ENCODE measurements around the gene CSF2. TPM values are rescaled to one million over a fixed set of nuclear protein-coding genes. Genes with fewer than 3 reads are reported as not detected.

CSF2 gene
- total RNA-seq, 1 donor from 2014 or later = not detected

DNA sequence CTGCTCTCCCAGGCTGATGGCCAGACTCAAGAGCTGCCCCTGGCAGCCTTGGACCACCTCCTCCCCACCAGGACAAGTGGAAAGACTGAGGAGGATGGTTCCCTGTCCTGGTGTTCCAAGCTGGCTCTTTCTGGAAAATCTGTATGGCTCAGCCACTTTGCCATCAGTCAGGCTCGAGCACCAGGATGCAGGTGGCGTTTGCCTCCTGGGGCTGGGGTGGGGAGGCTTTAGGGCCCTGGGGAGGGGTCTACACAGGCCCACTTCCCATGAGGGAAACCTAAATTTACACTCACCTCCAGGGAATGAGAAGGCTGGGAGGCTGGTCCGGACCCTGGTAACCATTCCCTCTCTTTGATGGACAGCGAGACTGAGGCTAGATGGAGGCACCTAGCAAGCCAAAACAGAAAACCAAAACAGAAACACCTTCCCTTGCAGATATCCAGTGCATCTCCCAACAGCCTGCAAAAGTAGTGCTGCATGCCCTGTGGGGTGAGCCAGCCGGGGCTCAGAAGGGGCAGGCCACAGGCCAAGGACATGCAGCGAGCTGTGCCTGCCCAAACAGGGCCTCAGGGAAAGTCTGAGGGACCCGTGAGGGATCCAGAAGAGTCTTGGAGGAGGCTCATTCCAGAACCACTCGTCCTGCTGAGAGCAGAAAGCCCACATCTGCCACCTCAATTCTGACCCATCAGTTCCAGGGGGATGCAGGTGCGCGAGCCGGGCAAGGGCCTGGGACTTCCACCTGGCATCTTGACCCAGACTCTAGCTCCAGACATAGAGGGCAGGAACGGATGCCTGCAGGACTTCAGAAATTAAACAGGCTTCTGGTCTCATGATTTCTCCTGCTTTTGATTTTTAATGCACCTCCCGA is 5.4 kb upstream of the CSF2 start:
- no peak for ATAC-seq
- DNase-seq (ENCODE audit: low spot score) = no peak

- ATAC-seq (no peak), DNase-seq (ENCODE audit: low spot score) (no peak)
Observed at GRCh38 chr5:132069561-132069960, 4.0 kb upstream of the CSF2 start.

DNA sequence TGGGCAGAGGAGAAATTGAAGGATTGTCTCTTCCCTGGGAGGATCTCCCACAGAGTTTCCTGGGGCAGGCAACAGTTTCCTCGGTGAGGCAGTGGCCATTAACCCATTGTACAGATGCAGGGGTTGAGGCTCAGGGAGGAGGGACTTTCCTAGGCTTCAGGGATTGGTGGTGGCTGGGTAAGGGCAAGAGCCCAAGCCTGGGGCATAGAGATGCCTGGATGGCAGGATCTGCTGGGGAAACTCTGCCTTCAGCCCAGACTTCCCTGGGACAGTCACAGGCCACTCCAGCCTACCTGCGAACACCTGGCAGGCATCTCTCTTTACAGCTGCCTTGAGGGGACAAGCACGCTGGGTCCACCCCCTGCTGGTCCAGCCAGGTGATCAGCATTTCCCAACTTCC is 3.6 kb upstream of the CSF2 start:
- no peak for ATAC-seq
- no peak for DNase-seq (ENCODE audit: low spot score)

GRCh38 chr5:132070460-132071337 is 2.9 kb upstream of the CSF2 start:
- DNase-seq (ENCODE audit: low spot score) (no peak), ATAC-seq (no peak)

GRCh38 chr5:132071338-132071707 is 2.3 kb upstream of the CSF2 start:
- ATAC-seq (no peak), DNase-seq (ENCODE audit: low spot score) (no peak)

DNA sequence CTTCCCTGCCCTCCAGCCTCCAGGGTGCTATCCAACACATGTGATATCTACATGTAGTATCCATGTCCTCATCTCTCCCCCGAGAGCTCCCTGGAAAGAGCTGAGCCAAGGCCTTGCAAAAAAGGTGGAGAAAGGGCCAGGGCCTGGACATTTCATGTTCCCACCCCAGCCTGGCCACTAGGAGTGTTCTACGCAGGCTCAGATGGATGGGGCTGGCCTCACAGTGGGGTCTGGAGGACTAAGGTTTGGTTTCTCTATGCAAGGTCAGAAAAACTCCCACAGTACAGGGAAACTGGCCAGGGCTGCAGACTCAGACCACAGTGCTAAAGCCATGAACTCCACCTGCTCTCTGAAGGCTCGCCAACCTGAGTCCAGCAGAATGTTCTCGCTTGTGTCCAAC is 1.5 kb upstream of the CSF2 start:
- no peak for ATAC-seq
- DNase-seq (ENCODE audit: low spot score) = no peak

- DNase-seq (ENCODE audit: low spot score) (no peak), ATAC-seq (no peak)
Observed at GRCh38 chr5:132072528-132072927, 1.1 kb upstream of the CSF2 start.

DNA sequence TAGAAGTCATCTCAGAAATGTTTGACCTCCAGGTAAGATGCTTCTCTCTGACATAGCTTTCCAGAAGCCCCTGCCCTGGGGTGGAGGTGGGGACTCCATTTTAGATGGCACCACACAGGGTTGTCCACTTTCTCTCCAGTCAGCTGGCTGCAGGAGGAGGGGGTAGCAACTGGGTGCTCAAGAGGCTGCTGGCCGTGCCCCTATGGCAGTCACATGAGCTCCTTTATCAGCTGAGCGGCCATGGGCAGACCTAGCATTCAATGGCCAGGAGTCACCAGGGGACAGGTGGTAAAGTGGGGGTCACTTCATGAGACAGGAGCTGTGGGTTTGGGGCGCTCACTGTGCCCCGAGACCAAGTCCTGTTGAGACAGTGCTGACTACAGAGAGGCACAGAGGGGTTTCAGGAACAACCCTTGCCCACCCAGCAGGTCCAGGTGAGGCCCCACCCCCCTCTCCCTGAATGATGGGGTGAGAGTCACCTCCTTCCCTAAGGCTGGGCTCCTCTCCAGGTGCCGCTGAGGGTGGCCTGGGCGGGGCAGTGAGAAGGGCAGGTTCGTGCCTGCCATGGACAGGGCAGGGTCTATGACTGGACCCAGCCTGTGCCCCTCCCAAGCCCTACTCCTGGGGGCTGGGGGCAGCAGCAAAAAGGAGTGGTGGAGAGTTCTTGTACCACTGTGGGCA is 642 bp downstream of the CSF2 start:
- ATAC-seq (no peak), DNase-seq (ENCODE audit: low spot score) (no peak)

DNA sequence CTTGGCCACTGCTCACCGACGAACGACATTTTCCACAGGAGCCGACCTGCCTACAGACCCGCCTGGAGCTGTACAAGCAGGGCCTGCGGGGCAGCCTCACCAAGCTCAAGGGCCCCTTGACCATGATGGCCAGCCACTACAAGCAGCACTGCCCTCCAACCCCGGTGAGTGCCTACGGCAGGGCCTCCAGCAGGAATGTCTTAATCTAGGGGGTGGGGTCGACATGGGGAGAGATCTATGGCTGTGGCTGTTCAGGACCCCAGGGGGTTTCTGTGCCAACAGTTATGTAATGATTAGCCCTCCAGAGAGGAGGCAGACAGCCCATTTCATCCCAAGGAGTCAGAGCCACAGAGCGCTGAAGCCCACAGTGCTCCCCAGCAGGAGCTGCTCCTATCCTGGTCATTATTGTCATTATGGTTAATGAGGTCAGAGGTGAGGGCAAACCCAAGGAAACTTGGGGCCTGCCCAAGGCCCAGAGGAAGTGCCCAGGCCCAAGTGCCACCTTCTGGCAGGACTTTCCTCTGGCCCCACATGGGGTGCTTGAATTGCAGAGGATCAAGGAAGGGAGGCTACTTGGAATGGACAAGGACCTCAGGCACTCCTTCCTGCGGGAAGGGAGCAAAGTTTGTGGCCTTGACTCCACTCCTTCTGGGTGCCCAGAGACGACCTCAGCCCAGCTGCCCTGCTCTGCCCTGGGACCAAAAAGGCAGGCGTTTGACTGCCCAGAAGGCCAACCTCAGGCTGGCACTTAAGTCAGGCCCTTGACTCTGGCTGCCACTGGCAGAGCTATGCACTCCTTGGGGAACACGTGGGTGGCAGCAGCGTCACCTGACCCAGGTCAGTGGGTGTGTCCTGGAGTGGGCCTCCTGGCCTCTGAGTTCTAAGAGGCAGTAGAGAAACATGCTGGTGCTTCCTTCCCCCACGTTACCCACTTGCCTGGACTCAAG is 1.5 kb downstream of the CSF2 start:
- no peak for ATAC-seq
- DNase-seq (ENCODE audit: low spot score) = no peak

DNA sequence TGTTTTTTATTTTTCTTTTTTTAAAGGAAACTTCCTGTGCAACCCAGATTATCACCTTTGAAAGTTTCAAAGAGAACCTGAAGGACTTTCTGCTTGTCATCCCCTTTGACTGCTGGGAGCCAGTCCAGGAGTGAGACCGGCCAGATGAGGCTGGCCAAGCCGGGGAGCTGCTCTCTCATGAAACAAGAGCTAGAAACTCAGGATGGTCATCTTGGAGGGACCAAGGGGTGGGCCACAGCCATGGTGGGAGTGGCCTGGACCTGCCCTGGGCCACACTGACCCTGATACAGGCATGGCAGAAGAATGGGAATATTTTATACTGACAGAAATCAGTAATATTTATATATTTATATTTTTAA is 2.1 kb downstream of the CSF2 start:
- DNase-seq (ENCODE audit: low spot score) = no peak
- no peak for ATAC-seq

GRCh38 chr5:132076202-132076830 is 2.7 kb downstream of the CSF2 start:
- ATAC-seq = no peak

GRCh38 chr5:132076983-132077382 is 3.4 kb downstream of the CSF2 start:
- no peak for ATAC-seq
- no peak for DNase-seq (ENCODE audit: low spot score)

More at GRCh38 chr5:132076202-132076830, 2.7 kb downstream of the CSF2 start:
- no peak for DNase-seq (ENCODE audit: low spot score)

- no peak for DNase-seq (ENCODE audit: low spot score)
Observed at GRCh38 chr5:132079081-132079480, 5.5 kb downstream of the CSF2 start.

DNA sequence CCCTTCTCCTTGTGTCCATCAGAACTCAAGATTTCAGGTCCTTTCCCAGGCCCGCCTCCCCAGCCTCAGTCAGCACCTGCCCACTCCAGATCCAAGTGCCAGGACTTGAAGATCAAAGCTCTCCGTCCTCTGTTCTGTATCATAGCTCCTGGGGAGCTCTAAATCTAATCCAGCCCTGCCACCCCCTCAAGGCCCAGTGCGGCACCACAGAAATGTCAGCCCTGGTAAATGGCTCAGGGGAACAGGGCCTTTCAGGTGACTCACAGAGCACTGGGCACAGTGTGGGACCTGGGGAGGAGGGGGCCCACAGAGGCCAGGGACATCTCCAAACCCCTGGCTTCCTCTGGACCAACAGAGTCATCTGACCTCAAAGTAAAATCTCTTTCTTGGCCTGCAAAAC is 6.0 kb downstream of the CSF2 start:
- ATAC-seq (no peak), DNase-seq (ENCODE audit: low spot score) (no peak)

More at GRCh38 chr5:132079081-132079480, 5.5 kb downstream of the CSF2 start:
- no peak for ATAC-seq

- no peak for ATAC-seq
- DNase-seq (ENCODE audit: low spot score) = no peak
Observed at GRCh38 chr5:132080595-132080994, 7.0 kb downstream of the CSF2 start.

DNA sequence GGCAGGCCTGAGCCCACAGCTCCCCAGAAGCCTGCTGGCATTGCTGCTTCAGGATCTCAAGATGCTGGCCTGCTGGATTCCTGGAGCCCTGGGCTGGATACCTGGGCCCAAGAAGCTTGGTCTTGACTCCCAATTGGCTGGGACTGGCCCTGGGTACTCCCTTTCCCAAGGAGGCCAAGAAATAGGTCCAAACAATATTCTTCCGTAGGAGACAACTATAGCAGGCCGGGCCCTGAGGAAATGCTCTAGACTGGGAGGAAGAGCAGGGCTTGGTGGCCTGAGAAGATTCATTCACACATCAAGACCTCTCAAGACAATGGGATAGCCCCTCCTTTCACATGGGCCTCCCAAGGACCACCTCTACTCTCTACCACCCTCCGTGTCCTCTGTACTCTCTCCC is 7.9 kb downstream of the CSF2 start:
- ATAC-seq (no peak), DNase-seq (ENCODE audit: low spot score) (no peak)

DNA sequence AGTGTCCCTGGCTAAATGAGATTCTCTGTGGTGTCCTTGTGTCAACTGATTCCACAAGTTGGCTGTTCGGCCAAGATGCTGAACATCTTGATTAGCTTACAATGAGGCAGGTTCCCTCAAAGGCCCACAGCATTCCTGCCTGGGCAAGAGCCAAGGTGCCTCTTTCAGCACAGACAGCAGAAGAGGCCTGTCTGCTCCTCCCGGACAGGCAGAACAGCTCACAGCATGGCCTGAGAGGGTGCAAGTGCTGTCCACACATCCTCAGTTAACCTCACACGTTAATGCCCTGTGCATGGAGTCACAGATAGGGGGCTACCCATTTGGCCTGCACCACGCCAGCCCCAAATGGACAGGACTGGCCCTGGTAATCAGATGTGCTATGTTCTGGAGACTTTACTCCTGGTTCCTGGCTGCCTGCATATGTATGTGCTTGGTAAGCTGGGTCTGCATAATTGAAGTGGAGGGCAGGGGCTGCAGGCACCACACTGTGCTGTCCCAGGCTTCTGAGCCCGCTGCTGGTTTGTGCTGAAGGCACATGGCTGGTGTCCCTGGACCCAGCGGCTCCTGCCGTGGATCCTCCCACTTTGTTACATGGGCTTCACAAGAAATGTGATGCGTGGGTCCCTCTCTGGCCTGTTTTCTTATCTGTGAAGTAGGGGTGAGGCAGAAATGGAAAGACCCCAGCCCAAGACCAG is 8.9 kb downstream of the CSF2 start:
- ATAC-seq = no peak
- no peak for DNase-seq (ENCODE audit: low spot score)

- no peak for DNase-seq (ENCODE audit: low spot score)
- no peak for ATAC-seq
Observed at GRCh38 chr5:132083071-132083678, 9.6 kb downstream of the CSF2 start.

DNA sequence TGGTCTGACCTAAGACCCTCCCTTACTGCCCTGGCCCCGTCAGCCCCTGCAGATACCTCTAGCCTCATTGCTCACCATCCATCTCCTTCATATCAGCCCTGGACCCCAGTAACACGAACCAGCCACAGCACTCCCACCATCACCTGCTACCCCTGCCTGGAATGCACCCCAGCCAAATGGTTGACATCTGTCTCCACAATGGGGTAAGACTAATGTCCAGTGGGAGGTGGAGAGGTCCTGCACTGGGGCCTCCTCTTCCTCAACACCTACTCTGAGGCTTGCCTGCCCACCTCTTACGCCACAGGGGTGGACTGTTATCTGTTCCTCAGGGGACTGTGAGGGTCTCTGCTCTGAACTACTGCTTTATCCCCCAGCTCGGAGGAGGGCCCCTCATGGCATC is 12.1 kb downstream of the CSF2 start:
- ATAC-seq = no peak
- no peak for DNase-seq (ENCODE audit: low spot score)
